Stimulated activated CD4-positive, alpha-beta T cell treated with anti-CD3 and anti-CD28 coated beads, Interleukin-12 subunit alpha, Interleukin-12 subunit beta, amount 100 ng/mL, for 48 hours (primary cell): ENCODE results near the gene GPSM1.

Source experiments
- DNase-seq, 3 donors: peaks; one replicate each; pipeline ENCODE4 v3.0.0-alpha.2; 2020; ENCODE audit warnings: low read depth in 2 of 3, low spot score in 1 of 3

The GPSM1 gene

DNA sequence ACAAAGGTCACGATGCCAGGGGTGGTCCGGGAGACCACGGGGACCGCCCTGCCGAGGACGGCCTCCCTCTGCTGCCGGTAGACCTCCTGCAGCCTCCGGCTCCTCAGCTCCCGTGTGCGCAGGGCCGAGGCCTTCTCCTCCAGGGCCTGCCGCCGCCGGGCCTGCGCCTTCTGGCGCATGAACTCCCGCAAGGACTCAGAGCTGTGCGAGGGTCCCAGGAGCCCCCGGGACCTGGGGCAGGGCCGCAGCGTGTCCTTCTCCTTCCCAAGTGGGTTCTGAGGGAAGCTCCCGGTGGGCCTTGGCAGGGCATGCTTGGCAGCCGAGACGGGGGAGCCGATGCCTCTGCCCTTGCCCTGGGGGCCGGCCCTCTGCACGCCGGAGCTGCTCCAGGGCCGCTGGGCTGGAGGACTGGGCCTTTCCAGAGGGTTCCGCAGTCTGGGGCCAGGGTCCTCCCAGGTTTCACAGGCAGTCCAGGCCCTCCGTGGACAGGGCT lies 36.8 kb upstream of the GPSM1 start:
- DNase-seq: no peak

DNA sequence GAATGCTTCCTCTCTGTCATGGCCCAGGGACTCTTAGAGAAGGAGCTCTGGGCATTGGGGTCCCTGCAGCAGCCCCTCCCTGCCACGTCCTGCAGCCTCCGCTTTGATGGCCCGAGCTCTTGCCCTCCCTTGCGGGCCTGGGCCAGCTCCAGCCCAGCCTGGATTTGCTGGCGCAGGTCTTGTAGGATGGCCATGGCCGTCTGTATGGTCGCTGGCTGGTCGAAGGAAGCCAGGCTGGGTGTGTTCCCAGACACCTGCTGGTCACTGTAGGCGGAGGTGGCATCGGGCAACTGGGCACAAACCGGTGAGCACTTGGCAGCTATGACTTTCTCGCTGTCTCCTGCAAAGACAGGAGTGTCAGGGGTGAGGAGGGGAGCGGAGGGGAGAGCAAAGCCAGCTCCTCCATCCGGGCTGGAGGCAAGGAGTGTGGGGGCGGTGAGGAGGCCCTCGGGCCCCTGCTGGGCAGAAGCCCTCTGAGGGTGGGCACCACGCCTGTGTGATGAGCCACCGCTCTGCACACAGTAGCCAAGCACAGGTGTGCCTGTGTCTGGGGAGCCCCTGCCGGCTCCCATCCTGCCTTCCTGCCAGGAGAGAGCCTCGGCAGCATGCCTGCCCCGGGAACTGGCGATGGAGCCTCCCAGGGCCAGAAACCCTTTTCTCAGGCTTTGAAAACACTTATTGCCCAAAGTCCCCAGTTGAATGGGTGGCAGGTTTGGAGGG lies 35.9 kb upstream of the GPSM1 start:
- DNase-seq: no peak

- no peak for DNase-seq
These were observed 35.3 kb upstream of the GPSM1 start for GRCh38 chr9:136292026-136292538.

- DNase-seq: no peak
These were observed 34.5 kb upstream of the GPSM1 start for GRCh38 chr9:136292591-136293448.

DNA sequence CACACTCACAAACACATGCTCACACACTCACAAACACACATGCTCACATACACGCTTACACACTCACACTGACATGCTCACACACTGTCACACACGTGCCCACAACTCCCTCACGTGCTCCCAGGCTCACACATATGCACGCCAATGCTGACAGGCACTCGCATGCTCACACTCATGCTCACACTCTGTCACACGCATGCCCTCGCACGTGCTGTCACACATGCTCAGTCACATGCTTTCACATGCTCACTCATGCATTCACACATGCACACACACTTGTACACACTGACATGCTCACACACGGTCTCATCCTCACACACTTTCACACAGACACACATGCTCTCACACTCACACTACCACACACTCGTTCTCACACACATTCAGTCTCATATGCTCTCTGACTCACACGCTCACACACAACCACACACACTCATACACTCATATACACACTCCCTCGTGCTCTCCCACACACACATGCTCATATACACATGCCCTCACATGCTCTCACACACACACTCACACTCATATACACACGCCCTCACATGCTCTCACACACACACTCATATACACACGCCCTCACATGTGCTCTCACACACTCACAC lies 33.8 kb upstream of the GPSM1 start:
- DNase-seq: no peak

DNA sequence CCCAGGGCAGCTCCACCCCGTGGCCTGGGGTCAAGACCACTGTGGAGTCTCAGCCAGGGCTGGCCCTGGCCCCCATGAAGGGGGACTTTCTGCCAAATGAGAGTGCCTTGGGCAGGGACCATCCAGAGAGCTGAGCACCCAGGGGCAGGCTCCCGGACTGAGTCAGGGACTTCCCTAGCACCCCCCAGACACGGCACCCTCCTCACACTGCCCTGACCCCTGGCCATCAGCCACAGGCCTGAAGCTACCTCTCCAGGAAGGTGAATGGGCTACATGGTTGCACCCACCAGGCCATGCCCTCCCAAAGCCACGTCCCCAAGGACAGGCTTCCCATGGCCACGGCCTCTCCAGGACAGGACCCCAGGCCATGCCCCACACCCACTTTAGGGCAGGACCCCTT lies 32.9 kb upstream of the GPSM1 start:
- DNase-seq: no peak

DNA sequence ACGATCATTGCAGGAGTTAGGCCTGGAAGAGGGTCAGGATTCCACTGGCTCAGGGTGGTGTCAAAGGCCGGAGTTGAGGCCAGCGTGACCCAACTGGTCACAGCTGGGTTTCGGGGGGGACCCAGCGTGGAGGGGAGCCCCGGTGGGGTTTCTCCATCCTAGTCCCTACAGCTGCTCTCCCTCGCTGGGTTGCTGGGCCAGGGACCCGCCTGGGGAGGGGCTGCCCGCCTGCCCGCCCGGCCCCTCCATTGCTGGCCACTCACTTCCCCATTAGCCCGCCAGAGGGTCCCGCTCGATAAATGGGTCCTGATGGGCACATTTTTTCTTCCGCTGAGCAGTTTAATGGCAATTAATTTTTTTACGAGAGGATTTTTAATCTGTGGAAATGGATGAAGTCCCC lies 32.3 kb upstream of the GPSM1 start:
- no peak for DNase-seq

DNA sequence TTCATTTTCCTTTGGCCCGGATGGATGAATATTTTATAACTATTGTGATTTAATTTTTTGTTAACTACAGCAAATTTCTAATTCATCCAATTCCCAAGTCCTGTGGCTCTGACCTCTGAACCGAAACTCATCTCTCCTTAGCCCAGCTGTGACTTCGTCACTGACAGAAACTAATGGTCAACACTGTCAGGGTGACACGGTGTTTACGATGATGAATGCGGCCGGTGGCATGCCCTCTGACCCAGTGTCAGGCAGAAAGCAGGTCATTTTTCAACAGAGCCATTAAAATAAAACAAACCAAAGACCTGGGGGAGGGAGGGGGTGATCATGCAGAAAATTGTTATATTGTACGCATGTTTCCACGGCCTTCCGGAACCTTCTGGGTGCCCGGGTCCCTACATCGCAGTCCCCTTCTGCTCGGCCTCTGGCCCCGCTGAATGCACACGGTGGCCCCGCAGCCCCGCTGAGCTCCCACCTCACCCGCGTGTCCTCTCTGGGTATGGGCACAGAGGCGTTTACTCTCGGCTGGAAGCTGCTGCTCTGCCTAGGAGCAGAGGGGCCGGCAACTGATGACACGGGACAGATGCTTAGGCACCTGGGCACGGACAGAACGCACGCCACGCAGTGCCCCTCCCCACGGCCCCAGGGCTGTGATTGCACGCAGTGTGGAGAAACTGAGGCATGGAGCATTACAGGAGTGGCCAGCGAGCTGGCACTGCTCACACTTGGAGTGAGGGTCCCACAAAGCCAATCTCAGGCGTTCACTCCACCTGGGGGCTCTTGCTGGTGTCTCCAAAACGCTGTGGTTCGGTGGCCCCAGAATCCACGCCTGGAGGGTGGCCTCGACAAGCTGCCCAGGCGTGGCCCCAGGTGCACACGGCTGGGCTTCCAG lies 31.6 kb upstream of the GPSM1 start:
- DNase-seq: no peak

DNA sequence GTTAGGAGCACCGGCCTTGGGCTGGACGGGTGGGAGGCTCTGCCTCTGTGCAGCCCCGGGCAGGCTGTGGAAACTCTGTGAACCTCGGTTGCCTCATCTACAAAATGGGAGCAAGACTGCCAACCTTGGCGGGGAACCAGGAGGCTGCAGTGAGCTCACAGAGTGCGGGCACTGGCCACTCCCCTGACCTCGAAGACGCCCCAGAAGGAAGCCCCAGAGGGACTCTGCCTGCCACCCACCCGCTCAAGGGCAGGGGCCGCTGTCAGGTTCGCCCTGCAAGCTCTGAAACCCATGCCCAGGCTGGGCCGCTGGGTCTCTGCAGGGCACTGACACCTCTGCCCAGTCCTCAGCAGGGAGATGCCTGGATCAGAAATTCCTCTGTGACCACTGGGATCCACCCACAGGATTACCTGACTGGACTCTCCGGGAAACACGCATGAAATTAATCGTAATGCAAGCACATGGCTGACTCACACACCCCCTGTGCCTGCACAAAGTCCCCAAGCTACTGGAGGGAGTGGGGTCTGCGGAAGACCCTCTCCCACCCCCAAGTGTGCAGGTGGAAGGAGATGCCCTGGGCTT lies 30.8 kb upstream of the GPSM1 start:
- no peak for DNase-seq

GRCh38 chr9:136297016-136297691 lies 30.2 kb upstream of the GPSM1 start:
- no peak for DNase-seq

- no peak for DNase-seq
These were observed 29.3 kb upstream of the GPSM1 start for GRCh38 chr9:136297766-136298735.

GRCh38 chr9:136299116-136299515 lies 28.2 kb upstream of the GPSM1 start:
- no peak for DNase-seq

DNA sequence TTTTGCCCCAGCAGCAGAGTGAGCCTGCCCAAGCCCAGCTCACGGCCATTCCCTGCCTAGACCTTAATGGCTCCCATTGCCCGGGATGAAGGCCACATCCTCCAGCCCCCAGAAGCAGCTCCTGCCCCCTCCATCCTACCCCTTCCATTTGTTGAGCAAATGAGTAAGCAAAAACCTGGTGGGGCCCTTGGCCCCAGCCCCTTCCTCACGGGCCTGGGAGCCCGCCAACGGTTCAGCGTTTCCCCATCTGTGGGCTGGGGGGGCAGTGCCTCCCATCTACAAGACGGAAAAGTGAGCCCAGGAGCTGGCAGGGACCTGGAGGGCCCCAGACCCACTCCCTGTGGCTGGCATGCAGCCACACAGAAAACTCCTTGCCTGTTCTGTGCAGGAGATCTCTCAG lies 27.8 kb upstream of the GPSM1 start:
- no peak for DNase-seq

DNA sequence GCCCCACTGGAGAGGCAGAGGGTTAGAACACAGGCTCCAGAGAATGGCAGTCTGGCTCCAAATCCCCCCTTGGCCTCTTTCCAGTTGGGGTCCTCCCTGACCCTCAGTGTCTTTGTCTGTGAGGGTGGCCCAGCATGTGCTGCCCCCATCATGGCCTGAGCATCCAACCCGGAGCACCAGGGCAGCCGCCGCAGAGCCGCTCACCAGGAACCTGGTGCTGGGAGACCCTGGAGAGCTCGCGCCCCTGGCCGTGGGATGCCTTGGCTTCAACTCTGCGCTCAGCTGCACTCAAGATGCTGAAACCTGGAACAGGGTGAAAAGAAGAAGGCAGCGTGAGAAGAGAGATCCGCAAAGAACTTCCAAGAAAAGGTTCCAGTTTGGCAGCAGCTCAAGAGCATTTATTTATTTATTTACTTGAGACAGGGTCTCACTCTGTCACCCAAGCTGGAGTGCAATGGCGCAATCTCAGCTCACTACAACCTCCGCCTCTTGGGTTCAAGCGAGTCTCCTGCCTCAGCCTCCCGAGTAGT lies 27.3 kb upstream of the GPSM1 start:
- no peak for DNase-seq

GRCh38 chr9:136300866-136301265 lies 26.5 kb upstream of the GPSM1 start:
- DNase-seq: no peak

DNA sequence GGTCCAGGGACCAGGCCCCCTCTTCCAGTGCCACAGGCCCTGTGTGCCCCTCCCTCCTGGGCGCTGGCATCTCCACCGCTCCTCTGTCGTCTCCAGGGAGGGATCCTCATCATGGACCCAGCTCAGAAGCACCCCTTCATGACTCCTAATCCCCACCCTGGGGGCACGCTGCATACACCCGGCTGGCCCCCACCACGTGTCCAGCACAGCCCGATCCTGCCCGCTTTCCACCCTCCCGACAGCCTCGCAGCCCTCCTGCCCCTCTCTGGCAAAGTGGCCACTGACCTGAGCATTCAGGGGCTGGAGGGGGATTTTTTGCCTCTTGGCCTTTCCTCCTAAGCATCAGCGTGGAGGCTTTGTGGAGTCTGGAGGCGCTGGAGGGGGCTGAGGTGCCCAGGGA lies 24.8 kb upstream of the GPSM1 start:
- DNase-seq: no peak

- no peak for DNase-seq
These were observed 24.1 kb upstream of the GPSM1 start for GRCh38 chr9:136303066-136303824.
